Measurements from ENCODE around the gene ARFIP1.
"Not testable (repeated sequence)": the region's sequence is repeated elsewhere in the genome, so short reads cannot be mapped to it uniquely, and the experiment has no call there.

ARFIP1 gene, protein sequence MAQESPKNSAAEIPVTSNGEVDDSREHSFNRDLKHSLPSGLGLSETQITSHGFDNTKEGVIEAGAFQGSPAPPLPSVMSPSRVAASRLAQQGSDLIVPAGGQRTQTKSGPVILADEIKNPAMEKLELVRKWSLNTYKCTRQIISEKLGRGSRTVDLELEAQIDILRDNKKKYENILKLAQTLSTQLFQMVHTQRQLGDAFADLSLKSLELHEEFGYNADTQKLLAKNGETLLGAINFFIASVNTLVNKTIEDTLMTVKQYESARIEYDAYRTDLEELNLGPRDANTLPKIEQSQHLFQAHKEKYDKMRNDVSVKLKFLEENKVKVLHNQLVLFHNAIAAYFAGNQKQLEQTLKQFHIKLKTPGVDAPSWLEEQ

DNA sequence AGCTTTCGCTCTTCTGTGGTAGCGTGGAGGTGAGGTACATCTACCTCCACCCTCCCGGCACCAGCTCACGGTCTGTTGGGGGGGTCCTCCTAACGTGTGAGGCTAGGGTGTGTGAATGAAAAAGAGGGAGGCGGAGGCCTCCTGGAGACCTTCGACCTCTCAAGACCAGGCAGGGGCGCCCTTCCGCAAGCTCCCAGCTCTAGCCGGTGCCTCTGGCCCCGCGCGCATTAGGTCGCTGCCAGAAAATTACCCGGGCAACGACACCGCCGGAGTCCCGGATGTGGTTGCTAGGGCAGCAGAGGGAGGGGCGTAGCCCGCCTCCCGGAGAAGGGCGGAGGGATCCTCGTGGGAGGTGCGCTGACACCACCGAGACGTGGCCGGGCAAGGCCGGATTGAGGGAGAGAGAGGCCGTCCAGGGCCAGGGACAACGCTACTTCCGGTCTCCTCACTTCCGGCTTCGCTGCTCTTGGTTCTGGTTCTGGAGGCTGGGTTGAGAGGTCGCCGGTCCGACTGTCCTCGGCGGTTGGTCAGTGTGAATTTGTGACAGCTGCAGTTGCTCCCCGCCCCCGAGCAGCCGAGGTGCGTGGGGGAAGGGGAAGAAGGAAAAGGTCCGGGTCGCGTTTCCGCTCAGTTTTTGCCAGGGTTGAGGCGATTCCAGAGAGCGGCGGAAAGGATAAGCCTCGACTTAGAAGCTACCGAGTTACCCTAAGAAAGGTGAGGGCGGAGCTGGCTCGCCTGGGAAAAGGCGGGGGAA, at the start of gene ARFIP1, which contains the start of gene TIGD4:
Gene ARFIP1 (plus strand): TSS at position 442 of the 754 bp plus-strand sequence. CDS start 49,680 bp downstream, outside the sequence.
Gene TIGD4 (minus strand): TSS at position 218 of the 754 bp plus-strand sequence. CDS start 8,726 bp downstream, outside the sequence.
- peak; percentile 91 to 92 for DNase-seq

- no peak for DNase-seq
These were observed 47.8 kb upstream of the ARFIP1 start for GRCh38 chr4:152731997-152732396.

GRCh38 chr4:152734015-152734698, 45.6 kb upstream of the ARFIP1 start:
- no peak for DNase-seq

DNA sequence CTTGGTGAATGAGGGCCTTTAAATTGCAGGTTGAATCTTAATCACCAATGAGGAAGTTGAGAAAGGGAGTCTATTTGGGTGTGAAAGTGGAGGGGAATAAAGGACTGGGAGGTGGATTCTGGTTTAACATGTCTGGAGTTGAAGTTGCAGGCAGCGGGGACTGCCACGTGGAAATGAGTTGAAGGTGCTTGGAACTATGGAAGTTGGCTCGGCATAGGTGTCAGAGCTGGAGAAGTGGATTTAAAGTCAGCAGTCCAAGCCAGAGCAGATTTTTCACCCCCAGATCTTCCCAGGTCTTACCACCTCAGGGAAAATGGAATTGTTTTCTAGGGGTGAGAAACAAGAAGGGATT, 45.1 kb upstream of the ARFIP1 start:
- no peak for DNase-seq

DNA sequence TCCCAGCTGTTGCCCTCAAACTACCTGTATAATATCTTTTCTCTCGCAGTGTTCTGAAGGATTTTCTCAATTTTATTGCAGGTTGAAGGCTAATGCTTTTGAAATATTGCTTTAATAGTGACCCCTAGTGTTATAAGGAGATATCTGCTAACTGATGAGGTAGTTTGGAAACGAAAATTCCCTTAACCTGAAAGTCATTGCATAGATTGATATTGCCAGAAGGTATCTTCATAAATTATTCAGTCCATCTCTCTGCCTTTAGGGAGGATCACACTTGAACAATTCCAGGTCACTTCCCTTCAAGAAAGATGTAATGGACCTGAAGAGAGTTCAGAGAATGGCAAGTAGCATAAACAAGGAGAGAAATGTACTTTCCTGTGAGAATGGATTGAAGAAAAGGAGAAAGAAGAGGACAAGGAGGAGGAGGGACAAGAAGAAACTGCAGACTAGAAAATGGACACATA, 44.3 kb upstream of the ARFIP1 start:
- DNase-seq, result no peak

- no peak for DNase-seq
These were observed 43.8 kb upstream of the ARFIP1 start for GRCh38 chr4:152735906-152736305.

- no peak for DNase-seq
These were observed 40.9 kb upstream of the ARFIP1 start for GRCh38 chr4:152738827-152739226.

DNA sequence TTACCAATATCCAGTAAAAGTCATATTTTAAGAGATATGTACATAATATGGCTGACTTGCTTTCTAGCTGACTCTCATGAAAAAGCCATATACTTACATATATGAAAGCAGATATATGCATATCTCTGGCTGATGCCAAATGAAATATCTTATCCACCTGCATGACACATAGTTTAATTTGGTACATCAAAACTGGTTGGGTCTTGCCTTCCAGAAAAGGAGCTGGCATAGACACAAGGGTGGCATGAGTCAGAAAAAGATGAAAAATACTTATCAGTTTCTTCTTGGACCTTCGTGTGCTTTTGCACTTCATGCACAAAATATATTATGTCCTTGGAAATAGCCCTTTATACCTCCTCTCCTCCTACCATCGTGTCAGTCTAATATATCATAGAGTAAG, 32.3 kb upstream of the ARFIP1 start:
- DNase-seq, result no peak

- no peak for DNase-seq
These were observed 31.1 kb upstream of the ARFIP1 start for GRCh38 chr4:152748619-152749018.

DNA sequence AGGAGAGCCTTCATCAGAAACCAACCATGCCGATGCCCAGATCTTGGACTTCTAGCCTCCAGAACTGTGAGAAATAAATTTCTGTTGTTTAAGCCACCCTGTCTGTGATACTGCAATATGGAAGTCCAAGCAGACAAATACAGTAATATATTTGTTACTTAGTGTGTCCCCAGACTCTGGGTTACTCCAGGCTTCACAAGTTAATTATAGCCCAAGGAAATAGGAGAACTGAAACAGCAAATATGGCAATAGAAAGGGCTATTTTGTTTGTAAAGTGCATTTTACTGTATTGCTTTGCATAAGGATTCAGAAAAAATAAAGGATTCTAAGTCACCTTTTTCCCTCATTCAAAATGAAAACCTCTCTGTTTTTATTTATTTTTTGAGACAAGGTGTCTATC, 16.0 kb upstream of the ARFIP1 start:
- no peak for DNase-seq

DNA sequence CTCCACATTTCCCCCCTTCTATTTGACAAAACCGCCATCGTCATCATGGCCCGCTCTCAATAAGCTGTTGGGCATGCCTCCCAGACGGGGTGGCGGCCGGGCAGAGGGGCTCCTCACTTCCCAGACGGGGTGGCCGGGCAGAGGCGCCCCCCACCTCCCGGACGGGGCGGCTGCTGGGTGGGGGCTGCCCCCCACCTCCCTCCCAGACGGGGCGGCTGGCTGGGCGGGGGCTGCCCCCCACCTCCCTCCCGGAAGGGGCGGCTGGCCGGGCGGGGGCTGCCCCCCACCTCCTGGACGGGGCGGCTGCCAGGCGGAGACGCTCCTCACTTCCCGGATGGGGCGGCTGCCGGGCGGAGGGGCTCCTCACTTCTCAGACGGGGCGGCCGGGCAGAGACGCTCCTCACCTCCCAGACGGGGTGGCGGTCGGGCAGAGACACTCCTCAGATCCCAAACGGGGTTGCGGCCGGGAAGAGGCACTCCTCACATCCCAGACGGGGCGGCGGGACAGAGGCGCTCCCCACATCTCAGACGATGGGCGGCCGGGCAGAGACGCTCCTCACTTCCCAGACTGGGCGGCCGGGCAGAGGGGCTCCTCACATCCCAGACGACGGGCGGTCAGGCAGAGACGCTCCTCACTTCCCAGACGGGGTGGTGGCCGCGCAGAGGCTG, 14.6 kb upstream of the ARFIP1 start:
- DNase-seq, result not testable (repeated sequence)

DNA sequence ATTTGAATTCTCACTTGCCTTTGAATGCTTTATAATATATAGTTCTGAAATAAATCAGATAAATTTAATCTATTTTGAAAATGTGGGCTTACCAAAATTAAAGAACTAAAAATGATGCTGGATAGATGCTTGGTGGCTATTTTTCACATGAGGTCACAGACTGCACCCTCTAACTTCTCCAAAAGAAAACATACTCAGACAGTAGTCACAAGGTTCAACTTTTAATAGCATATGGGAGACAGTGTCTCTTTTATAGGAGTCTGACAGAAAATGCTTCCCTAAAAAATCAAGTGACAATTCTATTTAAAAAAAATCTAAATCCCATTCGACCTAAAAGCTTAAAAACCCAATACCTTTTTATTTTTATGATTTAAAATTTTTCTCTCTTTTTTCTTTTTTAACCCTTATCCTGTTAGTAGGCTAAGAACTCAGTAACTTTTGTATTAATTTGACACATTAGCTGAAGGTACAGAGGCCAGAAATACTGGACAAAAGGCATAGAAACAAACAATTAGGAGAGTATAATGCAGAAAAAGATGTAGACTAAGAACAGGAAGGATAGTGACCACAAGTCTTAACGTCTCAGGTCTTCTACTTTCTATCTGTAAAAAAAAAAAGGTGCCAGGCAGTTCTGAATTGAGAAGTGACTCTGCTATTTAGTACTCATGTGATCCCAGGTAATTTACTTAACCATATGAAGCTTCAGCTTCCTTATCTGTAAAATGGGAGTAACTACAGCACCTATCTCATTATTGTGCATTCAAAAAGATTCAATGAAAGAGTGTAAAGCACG, 7.8 kb upstream of the ARFIP1 start:
- no peak for DNase-seq

- no peak for DNase-seq
These were observed 6.4 kb upstream of the ARFIP1 start for GRCh38 chr4:152773339-152773738.

DNA sequence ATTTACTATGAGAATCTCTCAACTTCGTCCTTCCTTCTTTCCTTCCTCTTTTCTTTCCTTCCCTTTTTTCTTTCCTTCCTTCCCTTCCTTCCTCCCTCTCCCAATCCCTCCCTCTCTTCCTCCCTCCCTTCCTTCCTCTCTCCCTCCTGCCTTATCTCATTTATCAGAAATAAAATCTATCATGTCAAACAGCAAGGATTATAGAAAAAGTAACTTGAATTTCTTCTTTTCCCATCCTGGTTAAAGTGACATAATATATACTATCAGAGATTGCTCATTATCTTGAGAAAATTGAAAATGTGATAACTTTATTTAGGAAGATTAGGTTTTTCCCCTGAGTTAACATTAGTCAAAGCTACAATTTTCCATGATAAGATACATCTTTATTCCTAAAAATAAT, 5.8 kb upstream of the ARFIP1 start:
- no peak for DNase-seq

GRCh38 chr4:152776352-152776751, 3.4 kb upstream of the ARFIP1 start:
- no peak for DNase-seq

GRCh38 chr4:152777488-152777887, 2.3 kb upstream of the ARFIP1 start:
- DNase-seq, result no peak

DNA sequence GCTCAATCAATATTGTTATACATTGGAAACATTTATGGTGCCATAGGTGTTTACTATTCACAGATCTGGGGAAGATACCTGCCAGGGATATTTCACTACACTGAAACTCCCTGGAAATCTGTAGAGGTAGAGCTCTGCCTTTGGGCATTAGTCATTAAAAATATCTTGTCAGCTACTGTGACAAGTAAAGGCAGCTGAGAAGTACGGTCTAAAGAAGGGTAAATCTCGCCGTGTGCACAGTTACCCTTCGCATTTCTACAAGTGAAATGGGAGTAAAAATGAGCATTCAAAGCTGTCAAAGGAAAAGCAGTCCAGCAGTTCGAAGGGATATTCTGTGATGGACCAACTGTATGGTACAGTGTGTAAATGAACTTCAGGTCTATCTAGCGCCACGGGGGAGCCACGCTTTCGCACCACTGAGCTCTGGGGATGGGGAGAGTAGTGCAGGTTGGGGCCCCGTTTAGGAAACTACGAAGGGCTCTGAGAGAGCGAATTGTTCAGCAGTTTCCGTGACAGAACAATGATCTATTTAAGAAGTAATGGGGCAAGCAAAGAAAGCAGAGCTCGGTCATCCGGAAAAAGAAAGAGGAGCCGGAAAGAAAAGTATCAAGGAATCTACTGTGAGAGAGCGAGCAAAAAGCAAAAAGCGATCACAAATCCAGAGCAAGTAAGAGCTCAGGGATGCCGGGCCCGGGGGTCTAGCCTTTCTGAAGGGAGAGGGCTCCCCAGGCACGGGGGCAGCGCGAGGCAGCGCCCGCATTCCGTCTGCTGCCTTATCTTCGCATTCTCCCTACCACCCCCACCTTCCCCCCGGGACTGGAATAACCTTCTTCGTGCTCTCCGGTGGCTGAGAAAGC, 870 bp upstream of the ARFIP1 start:
- DNase-seq, result peak; percentile 26 to 31

DNA sequence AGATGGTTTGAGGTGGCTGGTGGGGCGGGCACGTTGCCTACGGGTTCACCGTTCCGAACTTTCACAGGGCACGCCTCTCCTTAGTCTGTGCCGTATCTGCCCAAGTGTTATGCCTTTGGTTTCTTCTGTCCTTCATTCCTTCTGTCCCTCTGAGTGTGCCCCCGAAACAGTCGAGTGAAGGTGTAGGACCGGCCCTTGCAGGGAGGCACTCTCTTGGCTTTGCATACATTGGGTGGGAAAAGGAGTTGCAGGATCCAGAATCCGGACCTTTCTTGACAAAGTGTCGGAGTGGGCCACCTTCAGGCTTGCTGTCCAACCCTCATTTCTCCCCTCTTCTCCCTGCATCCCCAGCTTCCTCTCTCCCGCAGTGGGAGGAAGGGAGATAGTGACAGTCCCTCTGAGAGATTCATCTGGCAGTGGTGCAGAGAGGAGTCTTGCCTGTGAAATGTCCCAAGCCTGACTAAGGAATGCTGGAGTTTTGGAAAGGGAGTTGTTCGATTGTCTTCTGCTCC, 569 bp downstream of the ARFIP1 start:
- DNase-seq, result peak; percentile 69 to 71

GRCh38 chr4:152784490-152785350, 5.0 kb downstream of the ARFIP1 start:
- no peak for DNase-seq

All from activated CD4-positive, alpha-beta T cell treated with anti-CD3 and anti-CD28 coated beads, Interleukin-2, amount 50 U/mL, for 4 hours (primary cell).